ENCODE measurements around the gene PPP1R13L.
A peak's percentile ranks its signal among the peaks of the same experiment; 100 is the strongest.
"Not testable (repeated sequence)": the region's sequence is repeated elsewhere in the genome, so short reads cannot be mapped to it uniquely, and the experiment has no call there.

PPP1R13L gene

GRCh38 chr19:45431008-45431407 lies 26.1 kb upstream of the PPP1R13L start:
- DNase-seq (ENCODE audit: low read depth in 2 of 2), result not testable (repeated sequence)

GRCh38 chr19:45429896-45430295 lies 25.0 kb upstream of the PPP1R13L start:
- DNase-seq (ENCODE audit: low read depth in 2 of 2), result not testable (repeated sequence)

GRCh38 chr19:45428384-45429231 lies 23.7 kb upstream of the PPP1R13L start:
- no peak for DNase-seq (ENCODE audit: low read depth in 2 of 2)

- peak in 1 of 2 donors; percentile 26 for DNase-seq (ENCODE audit: low read depth in 2 of 2)
Observed at GRCh38 chr19:45424191-45425058, 19.6 kb upstream of the PPP1R13L start.

- DNase-seq (ENCODE audit: low read depth in 2 of 2), result peak; percentile 32 to 51
Observed at GRCh38 chr19:45423589-45424190, 18.8 kb upstream of the PPP1R13L start, which contains the start of gene ERCC1. Gene ERCC1 (minus strand): TSS chr19:45423917. CDS start chr19:45423374, 543 bp downstream.

GRCh38 chr19:45423033-45423588 lies 18.2 kb upstream of the PPP1R13L start:
- DNase-seq (ENCODE audit: low read depth in 2 of 2), result peak; percentile 76 to 79

- DNase-seq (ENCODE audit: low read depth in 2 of 2), result no peak
Observed at GRCh38 chr19:45421947-45422498, 17.2 kb upstream of the PPP1R13L start.

- no peak for DNase-seq (ENCODE audit: low read depth in 2 of 2)
Observed at GRCh38 chr19:45420871-45421270, 16.0 kb upstream of the PPP1R13L start.

- no peak for DNase-seq (ENCODE audit: low read depth in 2 of 2)
Observed at GRCh38 chr19:45420356-45420755, 15.5 kb upstream of the PPP1R13L start.

- DNase-seq (ENCODE audit: low read depth in 2 of 2), result no peak
Observed at GRCh38 chr19:45419895-45420294, 15.0 kb upstream of the PPP1R13L start.

GRCh38 chr19:45419396-45419795 lies 14.5 kb upstream of the PPP1R13L start:
- no peak for DNase-seq (ENCODE audit: low read depth in 2 of 2)

GRCh38 chr19:45418802-45419201 lies 13.9 kb upstream of the PPP1R13L start:
- DNase-seq (ENCODE audit: low read depth in 2 of 2), result no peak

- no peak for DNase-seq (ENCODE audit: low read depth in 2 of 2)
Observed at GRCh38 chr19:45417151-45417550, 12.3 kb upstream of the PPP1R13L start.

GRCh38 chr19:45414468-45414867 lies 9.6 kb upstream of the PPP1R13L start:
- DNase-seq (ENCODE audit: low read depth in 2 of 2), result no peak

- no peak for DNase-seq (ENCODE audit: low read depth in 2 of 2)
Observed at GRCh38 chr19:45413497-45413896, 8.6 kb upstream of the PPP1R13L start.

- DNase-seq (ENCODE audit: low read depth in 2 of 2), result not testable (repeated sequence)
Observed at GRCh38 chr19:45410330-45410729, 5.5 kb upstream of the PPP1R13L start.

GRCh38 chr19:45409557-45409920 lies 4.7 kb upstream of the PPP1R13L start:
- no peak for DNase-seq (ENCODE audit: low read depth in 2 of 2)

GRCh38 chr19:45408830-45409556 lies 4.1 kb upstream of the PPP1R13L start:
- DNase-seq (ENCODE audit: low read depth in 2 of 2), result no peak

- DNase-seq (ENCODE audit: low read depth in 2 of 2), result no peak
Observed at GRCh38 chr19:45408121-45408520, 3.3 kb upstream of the PPP1R13L start.

GRCh38 chr19:45407585-45407984 lies 2.7 kb upstream of the PPP1R13L start:
- not testable (repeated sequence) for DNase-seq (ENCODE audit: low read depth in 2 of 2)

GRCh38 chr19:45407091-45407375 lies 2.2 kb upstream of the PPP1R13L start:
- no peak for DNase-seq (ENCODE audit: low read depth in 2 of 2)

Data from stimulated activated CD8-positive, alpha-beta memory T cell treated with anti-CD3 and anti-CD28 coated beads, Interleukin-7, amount 100 ng/mL, for 4 hours (primary cell).